GM12865 (cell line): ENCODE results near the gene SEC16A.

Experiments
- DNase-seq: peaks from one replicate; pipeline ENCODE4 v3.0.0; 2010; ENCODE audit warnings: low read depth
- H3K4me3 ChIP-seq: 2 replicates; pipeline ENCODE4 v1.5.1; 2011; ENCODE audit warnings: mild to moderate bottlenecking, low read depth, low read length, control low read depth
- TF ChIP-seq, protein P1 (sequence below): IDR thresholded peaks from 2 replicates; pipeline ENCODE4 v1.5.1; 2011; ENCODE audit warnings: low read length, control low read depth, low read depth, inconsistent platforms; ENCODE audit not compliant: insufficient read depth; ENCODE audit errors: missing control alignments

SEC16A gene

DNA sequence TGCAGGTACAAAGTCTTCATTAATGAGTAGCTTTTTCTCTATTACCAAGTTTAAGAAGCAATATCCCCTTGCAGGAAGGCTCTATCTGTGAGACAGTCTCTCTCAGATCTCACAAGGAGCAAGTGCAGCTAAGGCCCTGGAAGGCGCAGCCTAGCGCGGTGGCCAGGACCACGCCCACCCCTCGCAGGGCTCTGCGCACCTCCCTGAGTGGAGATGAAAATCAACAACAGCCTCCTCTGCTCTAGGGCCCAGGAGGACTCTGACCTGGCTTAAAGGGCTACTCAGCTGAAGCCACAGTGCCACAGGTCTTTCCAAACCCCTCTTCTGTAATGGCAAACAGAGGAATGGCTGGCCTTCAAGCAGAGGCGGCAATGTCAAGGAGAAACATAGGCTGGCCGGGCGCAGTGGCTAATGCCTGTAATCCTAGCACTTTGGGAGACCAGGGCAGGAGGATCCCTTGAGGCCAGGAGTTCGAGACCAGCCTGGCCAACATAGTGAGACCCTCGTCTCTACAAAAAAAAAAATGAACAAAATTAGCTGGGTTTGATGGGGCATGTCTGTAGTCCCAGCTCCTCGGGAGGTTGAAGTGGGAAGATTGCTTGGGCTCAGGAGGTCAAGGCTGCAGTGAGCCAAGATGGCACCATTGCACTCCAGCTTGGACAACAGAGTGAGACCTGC lies 11.9 kb downstream of the SEC16A start:
- H3K4me3 ChIP-seq, result no peak overlapping the region
- DNase-seq, result no peak
- TF ChIP-seq, protein P1, sequence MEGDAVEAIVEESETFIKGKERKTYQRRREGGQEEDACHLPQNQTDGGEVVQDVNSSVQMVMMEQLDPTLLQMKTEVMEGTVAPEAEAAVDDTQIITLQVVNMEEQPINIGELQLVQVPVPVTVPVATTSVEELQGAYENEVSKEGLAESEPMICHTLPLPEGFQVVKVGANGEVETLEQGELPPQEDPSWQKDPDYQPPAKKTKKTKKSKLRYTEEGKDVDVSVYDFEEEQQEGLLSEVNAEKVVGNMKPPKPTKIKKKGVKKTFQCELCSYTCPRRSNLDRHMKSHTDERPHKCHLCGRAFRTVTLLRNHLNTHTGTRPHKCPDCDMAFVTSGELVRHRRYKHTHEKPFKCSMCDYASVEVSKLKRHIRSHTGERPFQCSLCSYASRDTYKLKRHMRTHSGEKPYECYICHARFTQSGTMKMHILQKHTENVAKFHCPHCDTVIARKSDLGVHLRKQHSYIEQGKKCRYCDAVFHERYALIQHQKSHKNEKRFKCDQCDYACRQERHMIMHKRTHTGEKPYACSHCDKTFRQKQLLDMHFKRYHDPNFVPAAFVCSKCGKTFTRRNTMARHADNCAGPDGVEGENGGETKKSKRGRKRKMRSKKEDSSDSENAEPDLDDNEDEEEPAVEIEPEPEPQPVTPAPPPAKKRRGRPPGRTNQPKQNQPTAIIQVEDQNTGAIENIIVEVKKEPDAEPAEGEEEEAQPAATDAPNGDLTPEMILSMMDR, result no peak

DNA sequence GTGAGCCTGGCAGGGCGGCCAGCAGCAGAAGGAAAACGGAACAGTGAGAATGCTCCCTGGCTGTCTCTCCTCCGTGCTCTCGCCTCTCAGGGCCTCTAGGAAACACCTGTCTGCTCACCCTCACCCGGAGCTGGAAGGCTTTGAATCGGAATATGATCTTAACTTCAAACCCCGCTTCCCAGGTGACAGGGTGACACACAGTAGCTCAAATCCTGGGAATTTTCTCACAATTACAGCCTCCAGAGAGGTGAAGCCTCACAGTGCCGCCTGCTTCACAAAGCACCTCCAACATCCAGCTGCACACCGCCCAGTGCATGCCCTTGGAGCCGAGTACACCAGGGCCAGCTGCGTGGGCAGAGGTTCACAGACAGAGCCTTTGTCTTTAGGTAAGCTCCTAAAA lies 12.5 kb downstream of the SEC16A start:
- TF ChIP-seq, protein P1, result no peak
- no peak for DNase-seq
- no peak overlapping the region for H3K4me3 ChIP-seq

DNA sequence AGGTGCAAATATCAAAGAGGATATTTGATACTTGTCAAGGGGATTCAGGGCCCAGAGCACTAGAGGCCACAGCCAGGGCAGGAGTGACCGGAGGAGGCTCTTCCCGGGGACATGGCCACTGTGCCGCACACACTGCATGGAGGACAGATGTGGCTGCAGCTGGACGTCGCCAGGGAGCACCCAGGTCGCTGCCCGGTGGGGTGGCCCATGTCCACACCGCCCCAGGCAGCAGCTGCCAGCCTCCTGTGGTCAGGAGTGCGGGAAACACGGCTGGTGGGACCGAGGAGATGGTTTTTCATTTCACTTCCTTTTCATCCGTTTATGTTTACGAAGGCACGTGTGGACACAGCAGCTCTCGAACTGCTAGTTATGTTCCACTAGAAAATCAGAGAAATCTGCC lies 15.1 kb downstream of the SEC16A start:
- TF ChIP-seq, protein P1, result no peak
- H3K4me3 ChIP-seq, result no peak overlapping the region
- DNase-seq, result no peak

DNA sequence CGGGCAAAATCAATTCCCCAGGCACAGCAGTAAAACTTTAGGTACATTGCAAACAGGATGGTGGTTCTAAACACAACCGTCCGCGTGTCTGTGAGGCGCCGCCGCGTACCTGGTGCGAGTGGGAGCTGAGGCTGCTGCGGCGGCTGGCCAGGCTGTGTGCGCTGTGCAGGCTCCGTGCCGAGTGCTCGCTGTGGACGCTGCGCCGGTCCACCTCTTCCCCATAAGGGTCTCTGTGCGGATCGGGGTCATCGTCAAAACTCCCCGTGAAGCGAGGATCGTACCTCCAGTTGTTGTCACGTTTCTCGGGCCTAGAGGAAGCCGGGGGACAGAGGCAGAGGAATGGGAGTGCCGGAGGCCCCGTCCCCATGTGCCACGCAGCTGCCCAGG lies 16.7 kb downstream of the SEC16A start:
- TF ChIP-seq, protein P1, result no peak
- no peak overlapping the region for H3K4me3 ChIP-seq
- DNase-seq, result no peak

DNA sequence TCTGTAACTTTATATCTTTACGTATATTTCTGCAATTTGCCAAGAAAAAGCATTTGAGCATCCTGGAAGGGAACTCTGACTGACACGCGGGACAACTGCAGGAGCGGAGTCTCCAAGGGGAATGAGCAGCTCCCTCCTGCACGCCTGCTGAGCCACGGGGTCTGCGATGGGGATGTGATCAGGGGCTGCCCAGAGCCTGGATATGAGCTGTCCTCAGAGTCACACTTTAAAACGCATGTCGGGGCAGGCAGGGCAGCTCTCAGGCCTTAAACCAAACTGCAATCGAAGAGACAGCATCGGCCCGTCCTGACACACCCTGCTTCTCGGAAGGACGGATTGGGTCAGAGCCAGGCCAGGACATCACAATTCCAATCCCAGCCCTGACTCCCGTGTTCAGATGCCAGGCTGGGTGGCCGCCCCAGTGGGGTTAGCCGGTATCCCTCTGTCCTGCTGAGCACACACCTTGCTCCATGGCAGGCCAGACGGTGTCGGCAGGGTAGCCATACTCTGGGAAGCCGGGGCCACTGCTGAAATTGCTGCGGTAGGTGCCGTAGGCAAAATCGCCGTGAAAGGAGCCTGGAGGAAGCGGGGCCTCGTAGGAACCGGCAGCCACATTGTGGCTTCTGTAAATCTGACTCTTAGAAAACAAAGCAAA lies 17.2 kb downstream of the SEC16A start:
- TF ChIP-seq, protein P1, result no peak
- no peak for DNase-seq
- no peak overlapping the region for H3K4me3 ChIP-seq

DNA sequence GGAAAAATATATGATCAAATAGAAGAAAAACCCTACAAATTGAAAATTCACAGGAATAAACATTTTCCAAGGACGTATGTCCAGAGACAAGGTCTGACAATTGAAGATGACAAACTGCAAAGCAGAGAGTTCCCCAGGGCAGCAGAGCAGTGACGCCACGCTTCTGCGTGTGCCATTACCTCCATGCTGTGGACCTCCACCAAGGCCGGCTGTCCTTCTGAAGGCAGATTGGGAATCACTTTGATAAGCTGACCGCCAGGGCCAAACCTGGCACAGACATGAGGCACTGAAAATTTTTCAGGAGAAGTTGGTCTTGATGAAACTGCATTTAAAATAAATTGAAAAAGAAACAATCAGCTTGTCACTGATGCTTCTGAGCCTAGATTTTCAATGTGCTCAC lies 18.6 kb downstream of the SEC16A start:
- TF ChIP-seq, protein P1, result no peak
- DNase-seq, result no peak
- H3K4me3 ChIP-seq, result no peak overlapping the region

DNA sequence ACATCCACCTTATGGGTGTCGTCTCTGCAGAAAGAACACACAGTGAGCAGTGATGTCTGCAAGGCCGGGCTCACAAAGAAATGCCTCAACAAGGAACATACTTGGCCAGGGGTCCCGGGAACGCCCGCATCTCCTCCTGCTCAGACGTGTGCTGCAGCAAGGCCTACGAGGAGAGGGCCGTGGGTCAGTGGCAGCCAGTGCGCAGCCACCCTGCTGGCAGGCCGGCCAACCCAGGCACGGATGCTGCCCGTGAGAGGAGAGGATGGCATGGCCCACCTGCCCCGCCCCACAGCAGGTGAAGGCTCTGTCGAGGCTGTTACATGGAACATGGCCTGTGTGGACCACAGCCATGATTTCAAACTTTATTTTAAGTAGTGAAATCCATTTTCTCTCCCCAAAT lies 19.3 kb downstream of the SEC16A start:
- DNase-seq, result no peak
- no peak overlapping the region for H3K4me3 ChIP-seq
- TF ChIP-seq, protein P1, result no peak
